ENCODE results near the gene SLC2A6.

SLC2A6 gene

GRCh38 chr9:133483611-133484010 lies 4.7 kb upstream of the SLC2A6 start:
- TF ChIP-seq CTCF (IDR thresholded peaks at IDR 0.05; ENCODE audit: insufficient read depth, low read depth, low read length, missing control alignments): no peak
- no peak for DNase-seq (ENCODE audit: low read depth)
- H3K4me3 ChIP-seq (ENCODE audit: low read depth, low read length): no peak overlapping the region

GRCh38 chr9:133477992-133478850 lies 678 bp downstream of the SLC2A6 start:
- H3K4me3 ChIP-seq (ENCODE audit: low read depth, low read length): peak overlapping the region; percentile 71
- peak; percentile 75 for DNase-seq (ENCODE audit: low read depth)
- no peak for TF ChIP-seq CTCF (IDR thresholded peaks at IDR 0.05; ENCODE audit: insufficient read depth, low read depth, low read length, missing control alignments)

- TF ChIP-seq CTCF (IDR thresholded peaks at IDR 0.05; ENCODE audit: insufficient read depth, low read depth, low read length, missing control alignments): no peak
- H3K4me3 ChIP-seq (ENCODE audit: low read depth, low read length): peak overlapping the region; percentile 71
- no peak for DNase-seq (ENCODE audit: low read depth)
Measured at GRCh38 chr9:133477461-133477860, 1.4 kb downstream of the SLC2A6 start.

GRCh38 chr9:133476941-133477340 lies 2.0 kb downstream of the SLC2A6 start:
- no peak for DNase-seq (ENCODE audit: low read depth)
- H3K4me3 ChIP-seq (ENCODE audit: low read depth, low read length): peak overlapping the region; percentile 71
- no peak for TF ChIP-seq CTCF (IDR thresholded peaks at IDR 0.05; ENCODE audit: insufficient read depth, low read depth, low read length, missing control alignments)

- peak overlapping the region; percentile 71 for H3K4me3 ChIP-seq (ENCODE audit: low read depth, low read length)
- DNase-seq (ENCODE audit: low read depth): peak; percentile 40
- no peak for TF ChIP-seq CTCF (IDR thresholded peaks at IDR 0.05; ENCODE audit: insufficient read depth, low read depth, low read length, missing control alignments)
Measured at GRCh38 chr9:133476036-133476931, 2.6 kb downstream of the SLC2A6 start.

GRCh38 chr9:133475292-133476012 lies 3.4 kb downstream of the SLC2A6 start:
- no peak for TF ChIP-seq CTCF (IDR thresholded peaks at IDR 0.05; ENCODE audit: insufficient read depth, low read depth, low read length, missing control alignments)
- DNase-seq (ENCODE audit: low read depth): no peak
- no peak overlapping the region for H3K4me3 ChIP-seq (ENCODE audit: low read depth, low read length)
